ENCODE results near the gene C17orf114.

The C17orf114 gene

GRCh38 chr17:4827399-4827798 is 25.3 kb upstream of the C17orf114 start (continued):
- TF ChIP-seq ZNF148 (tag by site-specific recombination; IDR thresholded peaks at IDR 0.05; ENCODE audit: borderline replicate concordance) (no peak), GLIS1 (tag by site-specific recombination; IDR thresholded peaks at IDR 0.05) (peak; percentile 73), MEIS1 (CRISPR knock-in tag; IDR thresholded peaks at IDR 0.05; ENCODE audit: borderline replicate concordance) (no peak), ZNF248 (tag by site-specific recombination; IDR thresholded peaks at IDR 0.05) (no peak), HOXC10 (CRISPR knock-in tag; IDR thresholded peaks at IDR 0.05) (no peak), ZFP37 (tag by site-specific recombination; IDR thresholded peaks at IDR 0.05) (no peak), INSM2 (tag by site-specific recombination; IDR thresholded peaks at IDR 0.05) (no peak), ZFP41 (tag by site-specific recombination; IDR thresholded peaks at IDR 0.05; ENCODE audit: borderline replicate concordance) (no peak), ZNF423 (tag by site-specific recombination; IDR thresholded peaks at IDR 0.05) (no peak), ZNF792 (tag by site-specific recombination; IDR thresholded peaks at IDR 0.05) (no peak), ZNF776 (tag by site-specific recombination; IDR thresholded peaks at IDR 0.05; ENCODE audit: borderline replicate concordance) (no peak), ZNF600 (tag by site-specific recombination; IDR thresholded peaks at IDR 0.05) (no peak), REPIN1 (tag by site-specific recombination; IDR thresholded peaks at IDR 0.05; ENCODE audit: low read depth) (no peak), ZNF610 (tag by site-specific recombination; IDR thresholded peaks at IDR 0.05; ENCODE audit: borderline replicate concordance) (no peak), GLIS2 (tag by site-specific recombination; IDR thresholded peaks at IDR 0.05) (no peak), ZIC2 (tag by site-specific recombination; IDR thresholded peaks at IDR 0.05) (0 out of 2 replicates have a peak, but pooled peaks have one; percentile 10), ZSCAN30 (tag by site-specific recombination; IDR thresholded peaks at IDR 0.05) (no peak), ATF2 (tag by site-specific recombination; IDR thresholded peaks at IDR 0.05; ENCODE audit: low read depth) (no peak), ZNF514 (tag by site-specific recombination; IDR thresholded peaks at IDR 0.05) (no peak), KLF1 (tag by site-specific recombination; IDR thresholded peaks at IDR 0.05) (no peak), PBX3 (CRISPR knock-in tag; IDR thresholded peaks at IDR 0.05) (no peak), ZBTB21 (tag by site-specific recombination; IDR thresholded peaks at IDR 0.05) (no peak), OSR2 (tag by site-specific recombination; IDR thresholded peaks at IDR 0.05) (peak; percentile 28; the same call in 1 of the 2 replicates), ZNF513 (tag by site-specific recombination; IDR thresholded peaks at IDR 0.05) (no peak), ZBTB1 (tag by site-specific recombination; IDR thresholded peaks at IDR 0.05) (no peak), ZNF624 (tag by site-specific recombination; IDR thresholded peaks at IDR 0.05) (no peak), ZNF626 (tag by site-specific recombination; IDR thresholded peaks at IDR 0.05) (no peak), ZNF530 (tag by site-specific recombination; IDR thresholded peaks at IDR 0.05; ENCODE audit: low read depth) (no peak), ZNF274 (IDR thresholded peaks at IDR 0.05; ENCODE audit: low read length) (no peak), ZNF274 (tag by site-specific recombination; IDR thresholded peaks at IDR 0.05; ENCODE audit: borderline replicate concordance) (no peak), ZNF112 (tag by site-specific recombination; IDR thresholded peaks at IDR 0.05) (no peak)

All from HEK293 (cell line).